KOPT-K1 (cell line): ENCODE data around the gene FRK.
"Not testable (repeated sequence)": the region's sequence is repeated elsewhere in the genome, so short reads cannot be mapped to it uniquely, and the experiment has no call there.

Experiments used
- H3K27ac ChIP-seq: fragments of 200-600 bp; sonication (generic); 2 replicates; pipeline ENCODE4 v1.5.1; 2016; ENCODE audit warnings: antibody characterized with exemption, mild to moderate bottlenecking, low read depth, low read length; ENCODE audit not compliant: poor library complexity, severe bottlenecking
- H3K36me3 ChIP-seq: fragments of 200-600 bp; sonication (generic); 2 replicates; pipeline ENCODE4 v1.5.1; 2017; ENCODE audit warnings: antibody characterized with exemption, mild to moderate bottlenecking, low read length, moderate library complexity; ENCODE audit not compliant: insufficient read depth
- H3K9me3 ChIP-seq: fragments of 200-600 bp; sonication (generic); 2 replicates; pipeline ENCODE4 v1.5.1; 2017; ENCODE audit warnings: antibody characterized with exemption, low read length, mild to moderate bottlenecking; ENCODE audit not compliant: insufficient read depth, poor library complexity, severe bottlenecking

The FRK gene

DNA sequence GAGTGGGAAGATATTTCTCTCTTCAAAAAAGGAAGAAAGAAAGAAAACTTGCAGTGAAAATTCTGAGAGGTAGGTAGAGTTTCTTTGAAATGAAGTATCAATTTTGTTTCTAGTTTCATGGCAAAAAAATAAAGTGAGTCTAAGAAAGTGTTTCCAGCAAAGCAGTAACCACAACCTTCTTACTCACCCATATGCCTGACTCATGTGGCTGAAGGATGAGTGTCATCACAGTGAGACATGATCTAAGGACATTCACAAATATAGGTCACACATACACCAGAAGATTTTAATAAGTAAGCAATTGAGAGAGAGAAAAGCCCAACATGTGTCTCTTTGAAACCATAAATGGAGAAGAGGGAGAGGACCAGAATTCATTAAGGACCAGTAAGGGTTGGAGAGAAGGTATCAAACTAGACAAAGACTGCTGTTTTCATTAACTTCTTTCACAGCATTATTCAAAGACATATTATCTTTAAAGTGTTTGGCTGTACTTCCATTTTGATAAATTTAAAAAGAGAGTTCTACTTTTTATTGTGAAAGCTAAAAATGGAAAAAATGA, 169.5 kb downstream of the FRK start:
- H3K9me3 ChIP-seq = no peaks in the 10 kb centered on the region
- no peaks in the 10 kb centered on the region for H3K36me3 ChIP-seq
- H3K27ac ChIP-seq = no peak overlapping the region

DNA sequence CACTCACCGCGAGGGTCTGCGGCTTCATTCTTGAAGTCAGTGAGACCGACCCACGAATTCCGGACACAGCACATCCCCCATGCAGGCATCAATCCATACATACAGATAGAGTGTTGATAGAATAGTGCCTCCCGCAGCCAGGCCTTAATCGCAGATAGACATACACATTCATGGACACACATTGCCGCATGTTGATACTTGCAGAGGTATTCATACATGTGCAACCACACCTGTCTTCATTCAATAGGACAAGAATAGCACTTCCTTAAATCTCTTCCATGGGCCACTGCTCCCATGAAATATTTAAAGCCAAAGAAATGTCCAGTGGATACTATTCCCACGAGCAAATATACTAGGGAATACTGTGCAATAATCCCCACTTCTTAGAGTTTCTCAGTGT, 170.5 kb downstream of the FRK start:
- Histone ChIP-seq H3K27ac (no peak overlapping the region), H3K9me3 (no peaks in the 10 kb centered on the region), H3K36me3 (no peaks in the 10 kb centered on the region)

GRCh38 chr6:115888687-115889470, 171.8 kb downstream of the FRK start:
- H3K36me3 ChIP-seq, H3K9me3 ChIP-seq, H3K27ac ChIP-seq: not testable (repeated sequence)

DNA sequence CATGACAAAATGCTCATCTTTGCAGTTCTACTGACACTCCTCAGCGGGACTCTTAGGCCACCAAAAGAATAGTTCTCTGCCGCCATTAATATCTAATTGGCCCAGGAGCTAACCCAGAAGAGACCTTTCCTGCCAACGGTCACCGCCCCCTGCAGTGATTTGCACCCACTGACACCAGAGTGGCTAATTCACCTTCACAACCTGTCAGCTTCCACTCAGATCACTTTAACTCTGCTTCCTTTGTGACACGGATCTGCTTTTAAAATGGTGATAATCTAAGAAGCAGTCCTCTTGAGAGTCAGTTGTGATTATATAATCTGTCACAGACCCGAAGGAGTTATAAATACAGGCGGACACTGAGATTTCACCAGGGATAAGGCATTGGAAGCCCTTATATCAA, 172.8 kb downstream of the FRK start:
- no peaks in the 10 kb centered on the region for H3K9me3 ChIP-seq
- no peak overlapping the region for H3K27ac ChIP-seq
- no peaks in the 10 kb centered on the region for H3K36me3 ChIP-seq

GRCh38 chr6:115885636-115886366, 174.9 kb downstream of the FRK start:
- Histone ChIP-seq H3K9me3 (no peaks in the 10 kb centered on the region), H3K27ac (no peak overlapping the region), H3K36me3 (no peaks in the 10 kb centered on the region)

DNA sequence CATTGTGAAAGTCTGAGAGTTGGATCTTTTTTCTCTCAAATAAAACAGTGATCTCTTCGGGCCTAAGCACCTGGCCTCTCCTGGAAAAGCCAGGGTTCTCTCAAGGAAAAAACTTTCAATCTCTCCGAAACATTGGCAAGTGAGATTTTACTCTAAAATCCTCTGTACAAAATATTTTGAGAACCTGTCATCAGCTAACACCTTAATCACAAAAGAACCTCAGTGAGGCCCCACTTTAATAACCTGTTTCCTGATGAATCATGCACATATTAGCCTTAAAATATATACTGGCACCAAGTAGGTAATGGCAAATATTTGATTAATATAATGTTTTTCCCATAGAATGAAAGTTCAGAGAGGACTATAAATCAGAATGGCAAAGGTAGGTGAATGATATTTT, 177.9 kb downstream of the FRK start:
- Histone ChIP-seq H3K9me3 (no peaks in the 10 kb centered on the region), H3K27ac (no peak overlapping the region), H3K36me3 (no peaks in the 10 kb centered on the region)

GRCh38 chr6:115882174-115882573, 178.5 kb downstream of the FRK start:
- Histone ChIP-seq H3K36me3 (no peaks in the 10 kb centered on the region), H3K9me3 (no peaks in the 10 kb centered on the region), H3K27ac (no peak overlapping the region)
